ENCODE data around the gene LBHD2. TPM values are rescaled to one million over a fixed set of nuclear protein-coding genes. Genes with fewer than 3 reads are reported as not detected.

Gene LBHD2
- total and polyA plus RNA-seq, 8 donors = not detected

DNA sequence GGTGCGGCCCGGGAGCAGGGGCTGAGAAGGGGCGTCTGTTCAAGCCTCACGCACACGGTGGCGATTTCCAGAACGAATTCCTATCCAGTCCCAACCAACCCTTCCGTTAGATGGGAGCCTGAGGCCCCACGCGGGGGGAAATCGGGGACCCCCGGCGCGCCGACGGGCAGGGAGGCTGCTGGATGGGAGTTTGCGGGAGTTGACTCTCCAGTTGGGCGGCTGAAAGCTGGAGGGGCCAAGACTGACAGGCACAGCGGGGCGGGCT is 20.3 kb downstream of the LBHD2 start:
- Histone ChIP-seq H3K9me3 (no peaks in the 10 kb centered on the region), H3K27me3 (peaks cover 32 to 71% of the 10 kb centered on the region in 2 donors), H3K4me1 (peaks cover 13 to 46% of the 10 kb centered on the region in 2 donors), H3K27ac (no peak overlapping the region), H3K4me3 (no peak overlapping the region), H3K36me3 (no peaks in the 10 kb centered on the region)
- TF ChIP-seq, protein P1, sequence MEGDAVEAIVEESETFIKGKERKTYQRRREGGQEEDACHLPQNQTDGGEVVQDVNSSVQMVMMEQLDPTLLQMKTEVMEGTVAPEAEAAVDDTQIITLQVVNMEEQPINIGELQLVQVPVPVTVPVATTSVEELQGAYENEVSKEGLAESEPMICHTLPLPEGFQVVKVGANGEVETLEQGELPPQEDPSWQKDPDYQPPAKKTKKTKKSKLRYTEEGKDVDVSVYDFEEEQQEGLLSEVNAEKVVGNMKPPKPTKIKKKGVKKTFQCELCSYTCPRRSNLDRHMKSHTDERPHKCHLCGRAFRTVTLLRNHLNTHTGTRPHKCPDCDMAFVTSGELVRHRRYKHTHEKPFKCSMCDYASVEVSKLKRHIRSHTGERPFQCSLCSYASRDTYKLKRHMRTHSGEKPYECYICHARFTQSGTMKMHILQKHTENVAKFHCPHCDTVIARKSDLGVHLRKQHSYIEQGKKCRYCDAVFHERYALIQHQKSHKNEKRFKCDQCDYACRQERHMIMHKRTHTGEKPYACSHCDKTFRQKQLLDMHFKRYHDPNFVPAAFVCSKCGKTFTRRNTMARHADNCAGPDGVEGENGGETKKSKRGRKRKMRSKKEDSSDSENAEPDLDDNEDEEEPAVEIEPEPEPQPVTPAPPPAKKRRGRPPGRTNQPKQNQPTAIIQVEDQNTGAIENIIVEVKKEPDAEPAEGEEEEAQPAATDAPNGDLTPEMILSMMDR (IDR thresholded peaks at IDR 0.05) = no peak
- intact Hi-C loops (cut with DNase I) = loop anchor here in 1 of 2 donors (10.0 kb wide), 1 partner anchor 190 kb away; no protein-coding TSS in a partner anchor
- DNase-seq = no peak
- ATAC-seq = no peak

DNA sequence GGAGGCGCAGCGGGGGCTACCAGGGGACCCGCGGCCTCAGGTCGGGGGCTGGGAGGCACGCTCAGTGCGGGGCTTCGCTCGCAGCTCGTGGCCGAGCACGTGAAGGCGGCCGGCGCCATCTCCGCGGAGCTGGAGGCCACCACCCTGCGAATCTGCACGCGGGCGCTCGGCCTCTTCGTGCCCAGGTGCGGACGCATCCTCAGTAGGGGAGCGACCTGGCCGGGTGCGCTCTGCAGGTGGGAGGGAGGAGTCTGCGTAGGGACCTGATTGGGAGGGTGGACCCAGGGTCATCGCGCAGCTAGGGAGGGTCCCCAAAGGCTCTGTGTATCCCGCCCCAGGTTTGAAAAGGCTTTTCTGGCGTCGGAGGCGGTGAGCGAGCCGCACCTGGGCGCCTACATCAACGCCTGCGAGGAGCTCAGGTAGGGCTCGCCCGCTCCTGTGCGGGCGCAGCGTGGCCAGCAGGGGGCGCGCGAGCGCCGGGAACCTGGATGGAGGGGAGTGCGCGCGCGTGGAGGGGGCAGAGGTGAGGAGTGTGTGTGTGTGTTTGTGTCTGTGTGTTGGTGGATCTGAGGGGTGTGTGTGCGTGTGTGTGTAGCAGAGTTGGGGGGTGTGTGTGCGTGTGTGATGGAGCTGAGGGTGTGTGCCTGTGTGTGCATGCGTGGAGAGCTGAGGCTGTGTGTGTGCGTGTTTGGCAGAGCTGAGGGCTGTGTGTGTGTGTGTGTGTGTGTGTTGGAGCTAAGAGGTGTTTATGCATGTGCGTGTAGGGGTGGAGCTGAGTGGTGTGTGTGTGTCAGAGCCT is 20.8 kb downstream of the LBHD2 start:
- Histone ChIP-seq H3K4me3 (no peak overlapping the region), H3K4me1 (peaks cover 17 to 48% of the 10 kb centered on the region in 2 donors)

DNA sequence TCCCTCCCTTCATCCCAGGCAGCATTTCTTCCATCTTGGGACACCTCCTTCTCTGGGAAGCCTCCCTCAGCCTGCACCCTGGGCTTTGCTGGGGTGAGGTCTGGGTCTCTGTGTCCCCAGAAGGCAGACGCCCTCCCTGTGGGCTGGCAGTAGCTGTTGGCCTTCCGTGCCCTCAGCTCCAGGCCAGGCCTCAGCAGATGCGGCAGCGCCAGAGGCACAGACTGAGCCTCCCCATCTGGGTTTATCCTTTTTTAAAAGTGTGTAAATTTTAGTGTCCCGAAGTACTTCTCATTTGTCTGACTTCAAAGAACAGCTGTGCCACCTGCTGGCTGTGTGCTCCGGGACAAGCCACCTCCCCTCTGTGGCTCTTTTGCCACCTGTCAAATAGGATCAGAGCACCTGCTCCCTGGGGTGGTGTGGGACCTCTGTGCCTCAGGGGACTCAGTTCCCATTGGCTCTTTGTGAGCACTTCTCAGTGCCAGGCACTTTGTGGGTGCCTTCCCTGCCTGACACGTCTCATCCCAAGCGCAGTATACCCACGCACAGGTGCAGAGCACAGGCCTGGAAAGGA is 21.7 kb downstream of the LBHD2 start:
- peaks cover 32 to 57% of the 10 kb centered on the region in 2 donors for H3K27me3 ChIP-seq
- intact Hi-C loops (cut with DNase I) = loop anchor here in 1 of 2 donors (10.0 kb wide), 1 partner anchor 189 kb away; no protein-coding TSS in a partner anchor
- ATAC-seq (no peak), DNase-seq (no peak)
- TF ChIP-seq, protein P1 (IDR thresholded peaks at IDR 0.05) = no peak
- no peaks in the 10 kb centered on the region for H3K9me3 ChIP-seq
- H3K4me3 ChIP-seq = no peak overlapping the region
- no peak overlapping the region for H3K27ac ChIP-seq
- no peaks in the 10 kb centered on the region for H3K36me3 ChIP-seq
- H3K4me1 ChIP-seq = peaks cover 23 to 56% of the 10 kb centered on the region in 2 donors

More for the DNA sequence above, 20.8 kb downstream of the LBHD2 start:
- ATAC-seq = peak; percentile 86
- Histone ChIP-seq H3K36me3 (no peaks in the 10 kb centered on the region), H3K9me3 (no peaks in the 10 kb centered on the region), H3K27ac (no peak overlapping the region), H3K27me3 (peaks cover 32 to 65% of the 10 kb centered on the region in 2 donors)
- DNase-seq = peak in 3 of 4 donors; percentile 71 to 97 (median 75)
- TF ChIP-seq, protein P1 (IDR thresholded peaks at IDR 0.05) = peak; percentile 88 to 98
- intact Hi-C loops (cut with DNase I) = loop anchor here in 1 of 2 donors (10.0 kb wide), 1 partner anchor 190 kb away; no protein-coding TSS in a partner anchor

DNA sequence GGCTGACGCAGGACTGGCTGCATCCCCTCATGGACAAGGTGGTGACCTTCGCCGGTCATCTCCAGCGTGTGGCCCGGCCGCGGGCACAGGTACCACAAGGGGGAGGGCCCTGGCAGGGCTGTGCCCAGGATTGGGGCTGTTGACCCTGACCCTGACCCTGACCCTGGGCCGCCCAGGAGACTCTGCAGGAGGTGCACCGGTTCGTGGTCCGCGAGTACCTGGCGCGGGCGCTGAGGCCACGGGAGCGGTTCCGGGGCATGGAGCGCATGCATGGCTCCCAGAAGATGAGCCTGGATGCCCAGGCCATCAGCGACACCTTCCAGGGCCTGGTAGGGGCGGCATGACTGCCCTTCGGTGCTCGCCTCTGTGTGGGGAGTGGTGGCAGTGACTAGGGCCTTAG is 23.4 kb downstream of the LBHD2 start:
- TF ChIP-seq, protein P1 (IDR thresholded peaks at IDR 0.05) = no peak
- H3K4me1 ChIP-seq = peaks cover 28 to 66% of the 10 kb centered on the region in 2 donors
- intact Hi-C loops (cut with DNase I) = loop anchor here in 1 of 2 donors (10.0 kb wide), 1 partner anchor 187 kb away; no protein-coding TSS in a partner anchor

More for the DNA sequence above, 23.4 kb downstream of the LBHD2 start:
- ATAC-seq (no peak), DNase-seq (no peak)
- no peak overlapping the region for H3K4me3 ChIP-seq
- no peaks in the 10 kb centered on the region for H3K36me3 ChIP-seq
- no peaks in the 10 kb centered on the region for H3K9me3 ChIP-seq
- peaks cover 23 to 39% of the 10 kb centered on the region in 2 donors for H3K27me3 ChIP-seq
- H3K27ac ChIP-seq = no peak overlapping the region
